Upper lobe of left lung (tissue), 6 donors: Measurements from ENCODE around the gene SLX4IP. TPM values are rescaled to one million over a fixed set of nuclear protein-coding genes. Genes with fewer than 3 reads are reported as not detected.

ENCODE experiments used
- ATAC-seq, 2 donors: fragments of 200-7000 bp; cut with Tn5 transposase; one replicate each; pipeline ENCODE4 v1.9.1; 2022; ENCODE audit warnings: mild to moderate bottlenecking in 2 of 2, moderate library complexity in 2 of 2; ENCODE audit not compliant: low FRiP score in 2 of 2
- DNase-seq, 2 donors: peaks; one replicate each; pipeline ENCODE4 v3.0.0-alpha.2; 2019 to 2020
- H3K27ac ChIP-seq, 4 donors: fragments of 200-600 bp; sonication (generic); one replicate each; pipeline ENCODE4 v1.5.1; 2016 to 2019
- H3K27me3 ChIP-seq, 4 donors: fragments of 200-600 bp; sonication (generic); one replicate each; pipeline ENCODE4 v1.5.1; 2017 to 2019
- H3K36me3 ChIP-seq, 4 donors: fragments of 200-600 bp; sonication (generic); one replicate each; pipeline ENCODE4 v1.5.1; 2016 to 2019
- H3K4me1 ChIP-seq, 4 donors: fragments of 200-600 bp; sonication (generic); one replicate each; pipeline ENCODE4 v1.5.1; 2018 to 2019
- H3K4me3 ChIP-seq, 4 donors: fragments of 200-600 bp; sonication (generic); one replicate each; pipeline ENCODE4 v1.5.1; 2017 to 2019; ENCODE audit warnings: mild to moderate bottlenecking in 2 of 4, moderate library complexity in 1 of 4
- H3K9me3 ChIP-seq, 4 donors: fragments of 200-600 bp; sonication (generic); one replicate each; pipeline ENCODE4 v1.5.1; 2018 to 2019
- CTCF ChIP-seq, 6 experiments: fragments of 450-650 bp in 4 of 6; fragments of 200-600 bp in 2 of 6; sonication (generic) in 2 of 6; IDR thresholded peaks; one replicate each; pipeline ENCODE4 v1.5.1; 2016 to 2019; ENCODE audit warnings: antibody characterized with exemption in 6 of 6
- EP300 ChIP-seq, 4 donors: sonication (generic); formaldehyde crosslinking; IDR thresholded peaks; one replicate each; pipeline ENCODE4 v1.5.1; 2017; ENCODE audit warnings: antibody characterized with exemption in 4 of 4, control low read depth in 2 of 4
- POLR2A ChIP-seq, 4 donors: fragments of 450-650 bp; IDR thresholded peaks; one replicate each; pipeline ENCODE4 v1.5.1; 2016 to 2017; ENCODE audit warnings: antibody characterized with exemption in 4 of 4, mild to moderate bottlenecking in 2 of 4
- POLR2AphosphoS5 ChIP-seq, 2 donors: sonication (generic); formaldehyde crosslinking; IDR thresholded peaks; one replicate each; pipeline ENCODE4 v1.5.1; 2017; ENCODE audit warnings: antibody characterized with exemption in 2 of 2
- WGBS, 2 donors: methylation state at CpG; one replicate each; pipeline ENCODE4 v1.1.5; 2017 to 2018; 5-methylcytosine and 5-hydroxymethylcytosine counted together
- total RNA-seq, 6 donors: library from RNA; depleted of rRNA in 4 of 6; stranded (reverse); fragments of >200 nt in 4 of 6; gene quantifications; one replicate each; pipeline versions ENCODE4 v1.1.0 to v1.2.1, GENCODE V29; 2016 to 2021
- donor health status: DM: no; HTN: no; CAD: no; lungs with moderate emphysema.
- donor health status: DM: no; HTN: yes; CAD: no; lungs with severe emphysema.

SLX4IP gene
- total RNA-seq, 6 donors from 2014 or later, result 3.2 to 6.0 (median 4.5) TPM

GRCh38 chr20:10659651-10660601 is 224.8 kb downstream of the SLX4IP start:
- Histone ChIP-seq H3K27ac (peak overlapping the region; percentile 41 to 70 (median 62)), H3K4me3 (no peak overlapping the region), H3K27me3 (no peaks in the 10 kb centered on the region), H3K4me1 (peaks cover 19 to 52% (median 31%) of the 10 kb centered on the region in 4 donors), H3K9me3 (no peaks in the 10 kb centered on the region), H3K36me3 (peaks cover 5 to 84% (median 36%) of the 10 kb centered on the region in 4 donors)
- TF ChIP-seq CTCF (IDR thresholded peaks at IDR 0.05), result no peak
- TF ChIP-seq EP300 (IDR thresholded peaks at IDR 0.05), result peak in 1 of 4 donors; percentile 12
- no peak for TF ChIP-seq POLR2AphosphoS5 (IDR thresholded peaks at IDR 0.05)
- peak in 1 of 4 donors; percentile 2 for TF ChIP-seq POLR2A (IDR thresholded peaks at IDR 0.05)
- peak; percentile 25 to 77 for DNase-seq
- WGBS, 2 donors, result 53 to 65% methylated on average over 12 of the region's 12 CpGs
- peak; percentile 50 to 88 for ATAC-seq

- 64 to 75% methylated on average over 8 to 11 of the region's 11 CpGs for WGBS, 2 donors
- DNase-seq (no peak), ATAC-seq (peak; percentile 2 to 49)
- Histone ChIP-seq H3K27ac (peak overlapping the region; percentile 41 to 70 (median 62)), H3K4me1 (peaks cover 19 to 51% (median 31%) of the 10 kb centered on the region in 4 donors), H3K36me3 (peaks cover 5 to 77% (median 34%) of the 10 kb centered on the region in 4 donors), H3K9me3 (no peaks in the 10 kb centered on the region), H3K27me3 (no peaks in the 10 kb centered on the region), H3K4me3 (no peak overlapping the region)
- TF ChIP-seq POLR2A (IDR thresholded peaks at IDR 0.05), result no peak
- no peak for TF ChIP-seq CTCF (IDR thresholded peaks at IDR 0.05)
- peak in 1 of 4 donors; percentile 4 for TF ChIP-seq EP300 (IDR thresholded peaks at IDR 0.05)
- TF ChIP-seq POLR2AphosphoS5 (IDR thresholded peaks at IDR 0.05), result no peak
Measured at GRCh38 chr20:10660661-10661060, 225.6 kb downstream of the SLX4IP start.

- DNase-seq, result no peak
- Histone ChIP-seq H3K9me3 (no peaks in the 10 kb centered on the region), H3K27me3 (no peaks in the 10 kb centered on the region), H3K27ac (peak overlapping the region; percentile 41 to 70 (median 62)), H3K4me1 (peaks cover 25 to 53% (median 34%) of the 10 kb centered on the region in 4 donors), H3K4me3 (no peak overlapping the region), H3K36me3 (peaks cover 5 to 71% (median 31%) of the 10 kb centered on the region in 4 donors)
- ATAC-seq, result no peak
- 77 to 78% methylated on average over 4 of the region's 4 CpGs for WGBS, 2 donors
- TF ChIP-seq EP300 (IDR thresholded peaks at IDR 0.05) (no peak), POLR2AphosphoS5 (IDR thresholded peaks at IDR 0.05) (no peak), CTCF (IDR thresholded peaks at IDR 0.05) (no peak), POLR2A (IDR thresholded peaks at IDR 0.05) (no peak)
Measured at GRCh38 chr20:10661261-10661660, 226.2 kb downstream of the SLX4IP start.

- Histone ChIP-seq H3K4me1 (peaks cover 34 to 62% (median 43%) of the 10 kb centered on the region in 4 donors), H3K36me3 (peaks cover 5 to 70% (median 30%) of the 10 kb centered on the region in 4 donors), H3K4me3 (no peak overlapping the region), H3K27me3 (no peaks in the 10 kb centered on the region), H3K27ac (peak overlapping the region in 2 of 4 donors; percentile 6 to 66), H3K9me3 (no peaks in the 10 kb centered on the region)
- 67 to 71% methylated on average over 3 to 5 of the region's 5 CpGs for WGBS, 2 donors
- DNase-seq (no peak), ATAC-seq (no peak)
- TF ChIP-seq CTCF (IDR thresholded peaks at IDR 0.05) (no peak), POLR2A (IDR thresholded peaks at IDR 0.05) (no peak), EP300 (IDR thresholded peaks at IDR 0.05) (no peak), POLR2AphosphoS5 (IDR thresholded peaks at IDR 0.05) (no peak)
Measured at GRCh38 chr20:10662151-10662550, 227.0 kb downstream of the SLX4IP start.
